NCI-H1105 treated with DMSO at 0.1 percent for 48 hours (cell line): ENCODE results near the gene RARG.
"Not testable (repeated sequence)": the region's sequence is repeated elsewhere in the genome, so short reads cannot be mapped to it uniquely, and the experiment has no call there.

Source experiments
- DNase-seq: peaks from one replicate; lab custom pipeline; 2025; lab: John Stamatoyannopoulos, UW

The RARG gene

DNA sequence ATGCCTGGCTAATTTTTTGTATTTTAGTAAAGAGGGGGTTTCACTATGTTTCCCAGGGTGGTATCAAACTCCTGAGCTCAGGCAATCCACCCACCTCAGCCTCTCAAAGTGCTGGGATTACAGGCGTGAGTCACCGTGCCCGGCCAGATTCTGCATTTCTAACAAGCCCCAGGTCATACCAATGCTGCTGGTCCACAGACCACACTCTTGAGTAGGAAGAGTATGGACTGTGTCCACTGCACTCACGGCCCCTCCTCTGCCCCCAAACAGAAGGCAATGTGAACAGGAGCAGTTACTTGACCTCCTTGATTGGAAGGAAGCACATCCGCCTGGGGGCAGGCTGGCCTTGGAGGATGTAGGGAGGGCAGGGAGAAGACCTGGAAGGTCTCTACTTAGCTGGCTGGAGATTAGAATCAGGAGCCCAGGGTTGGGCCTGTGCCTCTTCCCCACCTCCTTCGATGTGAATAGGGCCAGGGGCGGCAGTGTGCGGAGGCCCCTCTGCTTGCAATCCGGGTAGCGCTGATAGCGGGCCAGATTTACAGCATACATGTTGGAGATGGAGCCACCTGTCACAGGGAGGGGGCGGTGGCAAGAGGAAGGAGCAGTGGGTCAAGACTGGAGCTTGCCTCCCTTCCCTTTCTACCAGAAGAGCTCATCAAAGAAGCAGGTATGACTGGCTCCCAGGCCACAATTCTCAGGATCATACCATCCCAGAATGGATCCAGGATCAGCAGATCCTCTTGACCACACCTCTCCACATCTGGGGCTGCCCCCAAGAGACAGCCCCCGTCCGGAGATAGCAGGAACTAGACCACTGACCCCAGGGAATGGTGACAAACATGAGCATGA lies 60.9 kb downstream of the RARG start:
- no peak for DNase-seq

DNA sequence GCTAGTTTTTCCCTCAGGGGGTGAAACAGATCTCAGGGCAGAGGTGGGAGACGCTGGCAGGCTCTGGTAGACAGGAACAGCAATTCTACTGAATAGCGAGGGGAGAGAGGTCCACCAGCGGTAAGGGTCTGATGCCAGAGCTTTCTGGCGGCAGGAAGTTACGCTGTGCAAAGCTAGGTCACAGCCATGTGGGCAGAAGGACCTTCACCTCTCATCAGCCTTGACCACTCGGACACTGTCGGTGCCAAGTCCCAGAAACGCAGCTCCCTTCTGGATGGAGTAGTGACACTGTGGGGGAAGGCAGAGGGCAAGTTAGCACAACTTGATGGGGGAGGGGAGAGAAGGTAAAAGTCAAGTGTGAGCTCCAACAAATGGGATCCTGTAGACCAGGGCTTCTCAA lies 61.8 kb downstream of the RARG start:
- DNase-seq = no peak

DNA sequence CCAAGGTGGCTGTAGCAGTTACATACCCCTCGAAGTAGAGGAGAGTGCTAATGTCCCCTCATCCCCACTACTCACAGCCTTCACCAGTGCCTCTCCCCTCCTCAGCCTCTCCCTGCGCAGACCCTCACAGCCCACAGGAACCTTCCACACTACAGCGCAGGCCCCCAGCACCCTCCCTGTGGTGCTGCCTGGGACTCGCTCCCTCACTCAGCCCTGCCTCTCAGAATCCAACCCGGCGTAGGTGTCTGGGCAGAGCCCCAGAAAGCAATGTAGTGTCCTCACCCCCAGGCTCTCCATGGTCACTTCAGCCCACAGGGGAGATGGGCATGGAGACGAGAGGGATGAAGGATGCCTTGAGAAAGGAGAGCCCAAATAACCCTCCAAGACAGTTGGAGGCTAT lies 62.4 kb downstream of the RARG start:
- DNase-seq = no peak

DNA sequence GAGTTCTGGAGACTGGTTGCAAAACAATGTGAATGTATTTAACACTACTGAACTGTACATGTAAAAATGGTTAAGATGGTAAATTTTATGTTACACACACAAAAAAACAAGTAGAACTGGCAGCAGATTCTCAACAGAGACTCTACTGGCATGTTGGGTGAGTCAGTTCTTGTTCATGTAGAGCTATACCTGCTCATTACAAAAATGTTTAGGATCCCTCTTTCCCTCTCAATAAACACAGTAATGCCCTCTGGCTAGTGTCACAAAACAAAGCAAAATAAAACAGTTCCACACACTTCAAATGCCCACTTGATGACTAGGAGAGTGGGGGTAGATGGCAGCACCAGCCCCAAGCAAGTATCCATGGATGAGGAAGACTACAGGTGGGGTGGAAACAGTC lies 65.2 kb downstream of the RARG start:
- no peak for DNase-seq

DNA sequence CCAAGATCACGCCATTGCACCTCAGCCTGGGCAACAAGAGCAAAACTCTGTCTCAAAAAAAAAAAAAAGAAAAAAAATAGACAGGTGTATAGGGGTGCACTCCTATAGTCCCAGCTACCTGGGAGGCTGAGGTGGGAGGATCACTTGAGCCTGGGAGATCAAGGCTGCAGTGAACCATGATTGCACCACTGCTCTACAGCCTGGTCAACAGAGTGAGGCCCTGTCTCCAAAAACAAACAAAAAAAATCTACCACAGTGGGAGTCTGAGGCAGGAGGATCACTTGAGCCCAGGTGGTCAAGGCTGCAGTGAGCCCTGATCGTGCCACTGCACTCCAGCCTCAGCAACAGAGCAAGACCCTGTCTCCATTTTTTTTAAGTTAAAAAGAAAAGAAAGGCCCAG lies 69.0 kb downstream of the RARG start:
- not testable (repeated sequence) for DNase-seq

DNA sequence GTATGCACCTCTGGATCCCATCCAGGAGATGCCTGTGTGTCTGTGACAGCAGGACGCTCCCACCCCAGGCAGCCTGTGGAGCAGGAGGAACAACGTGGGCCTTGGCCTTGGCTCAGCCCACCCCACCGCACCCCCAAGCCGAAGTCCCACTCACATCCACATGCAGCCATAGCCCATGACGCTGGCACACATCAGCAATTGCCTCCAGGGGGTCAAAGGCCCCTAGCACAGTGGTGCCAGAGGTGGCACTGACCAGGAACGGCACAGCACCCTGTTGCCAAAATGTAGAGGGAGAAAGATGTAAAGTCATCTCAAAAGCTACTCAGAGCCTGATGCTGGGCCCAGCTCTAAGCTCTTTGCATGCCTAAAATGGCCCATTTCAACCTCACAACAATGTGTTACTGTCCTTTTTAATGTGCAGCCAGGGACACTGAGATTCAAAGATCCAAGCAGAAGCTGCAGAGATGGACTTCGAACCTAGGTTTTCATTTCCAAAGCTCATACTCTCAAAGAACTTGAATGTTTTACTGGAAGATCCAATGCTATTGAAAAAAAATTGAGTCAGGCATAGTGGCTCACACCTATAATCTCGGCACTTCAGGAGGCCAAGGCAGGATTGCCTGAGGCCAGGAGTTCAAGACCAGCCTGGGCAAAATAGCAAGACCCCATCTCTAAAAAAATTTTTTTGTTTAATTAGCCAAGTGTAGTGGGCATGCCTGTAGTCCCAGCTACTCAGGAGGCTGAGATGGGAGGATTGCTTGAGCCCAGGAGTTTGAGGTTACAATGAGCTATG lies 70.7 kb downstream of the RARG start:
- DNase-seq = no peak

DNA sequence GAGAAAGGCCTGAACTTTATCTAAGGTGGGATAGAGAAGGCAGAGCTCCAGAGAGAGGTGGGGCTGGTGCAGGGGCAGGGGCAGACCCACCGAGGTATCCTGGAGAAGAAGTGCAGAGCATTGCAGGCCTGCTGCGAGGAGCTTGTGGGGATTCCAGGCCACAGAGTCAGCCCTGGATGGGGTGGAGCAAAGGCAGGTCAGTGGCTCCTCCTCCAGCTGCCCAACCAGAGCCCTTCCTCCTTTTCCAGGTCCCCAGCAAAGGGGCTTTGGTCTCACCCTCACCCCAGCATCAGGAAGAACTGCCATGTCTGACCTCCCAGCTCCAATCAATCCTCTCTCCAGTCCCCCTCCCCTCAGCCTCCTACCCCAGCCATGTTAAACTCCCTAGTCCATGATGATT lies 71.3 kb downstream of the RARG start:
- no peak for DNase-seq
